Parathyroid adenoma (tissue), 2 donors: ENCODE results near the gene TRH.
A peak's percentile ranks its signal among the peaks of the same experiment; 100 is the strongest.

Experiments
- H2AFZ ChIP-seq: fragments of 300-600 bp; sonication (generic); one replicate; pipeline ENCODE4 v1.7.0; 2017; ENCODE audit warnings: antibody characterized with exemption, mild to moderate bottlenecking
- H3K27ac ChIP-seq: fragments of 300-600 bp; sonication (generic); one replicate; pipeline ENCODE4 v1.7.0; 2017
- H3K27me3 ChIP-seq: fragments of 300-600 bp; sonication (generic); one replicate; pipeline ENCODE4 v1.7.0; 2017; ENCODE audit warnings: low read length; ENCODE audit not compliant: control insufficient read depth, insufficient read depth
- H3K36me3 ChIP-seq: fragments of 300-600 bp; sonication (generic); one replicate; pipeline ENCODE4 v1.7.0; 2017; ENCODE audit warnings: low read length; ENCODE audit not compliant: control insufficient read depth, insufficient read depth
- H3K4me1 ChIP-seq: fragments of 300-600 bp; sonication (generic); one replicate; pipeline ENCODE4 v1.7.0; 2017; ENCODE audit warnings: control low read depth
- H3K4me2 ChIP-seq: fragments of 300-600 bp; sonication (generic); one replicate; pipeline ENCODE4 v1.7.0; 2017; ENCODE audit warnings: low read length
- H3K4me3 ChIP-seq: fragments of 300-600 bp; sonication (generic); one replicate; pipeline ENCODE4 v1.7.0; 2017; ENCODE audit warnings: low read depth, low read length
- H3K79me2 ChIP-seq: fragments of 300-600 bp; sonication (generic); one replicate; pipeline ENCODE4 v1.7.0; 2017; ENCODE audit warnings: control low read depth
- H3K9ac ChIP-seq: fragments of 300-600 bp; sonication (generic); one replicate; pipeline ENCODE4 v1.7.0; 2017; ENCODE audit warnings: mild to moderate bottlenecking
- H3K9me3 ChIP-seq: fragments of 300-600 bp; sonication (generic); one replicate; pipeline ENCODE4 v1.7.0; 2017; ENCODE audit warnings: low read length; ENCODE audit not compliant: control insufficient read depth
- TF ChIP-seq, protein P1 (sequence below): fragments of 300-600 bp; sonication (generic); IDR thresholded peaks from one replicate; pipeline ENCODE4 v1.7.0; 2017; ENCODE audit warnings: antibody characterized with exemption, mild to moderate bottlenecking
- donor health status: primary hyperparathyroidism.

Gene TRH

DNA sequence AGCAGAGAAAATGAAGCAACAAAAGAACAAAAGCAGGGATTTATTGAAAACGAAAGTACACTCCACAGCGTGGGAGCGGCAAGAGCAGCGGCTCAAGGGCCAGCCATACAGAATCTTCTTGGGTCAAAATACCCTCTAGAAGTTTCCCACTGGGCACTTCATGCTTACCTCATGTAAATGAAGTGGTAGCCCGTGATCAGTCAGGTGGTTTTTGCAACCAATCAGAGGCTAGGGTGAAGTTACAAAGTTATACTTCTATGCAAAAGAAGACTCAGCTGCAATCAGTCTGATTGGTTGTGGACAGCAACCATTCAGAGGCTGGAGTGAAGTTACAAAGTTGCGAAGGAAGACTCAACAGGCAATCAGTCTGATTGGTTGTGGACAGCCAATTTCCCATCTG is 37.8 kb upstream of the TRH start:
- Histone ChIP-seq H2AFZ (peak overlapping the region; percentile 66), H3K9ac (no peak overlapping the region), H3K79me2 (no peaks in the 10 kb centered on the region), H3K27me3 (no peaks in the 10 kb centered on the region), H3K4me2 (peak overlapping the region; percentile 55), H3K4me3 (peak overlapping the region; percentile 45), H3K9me3 (no peaks in the 10 kb centered on the region), H3K27ac (no peak overlapping the region), H3K4me1 (no peaks in the 10 kb centered on the region), H3K36me3 (no peaks in the 10 kb centered on the region)
- TF ChIP-seq, protein P1, sequence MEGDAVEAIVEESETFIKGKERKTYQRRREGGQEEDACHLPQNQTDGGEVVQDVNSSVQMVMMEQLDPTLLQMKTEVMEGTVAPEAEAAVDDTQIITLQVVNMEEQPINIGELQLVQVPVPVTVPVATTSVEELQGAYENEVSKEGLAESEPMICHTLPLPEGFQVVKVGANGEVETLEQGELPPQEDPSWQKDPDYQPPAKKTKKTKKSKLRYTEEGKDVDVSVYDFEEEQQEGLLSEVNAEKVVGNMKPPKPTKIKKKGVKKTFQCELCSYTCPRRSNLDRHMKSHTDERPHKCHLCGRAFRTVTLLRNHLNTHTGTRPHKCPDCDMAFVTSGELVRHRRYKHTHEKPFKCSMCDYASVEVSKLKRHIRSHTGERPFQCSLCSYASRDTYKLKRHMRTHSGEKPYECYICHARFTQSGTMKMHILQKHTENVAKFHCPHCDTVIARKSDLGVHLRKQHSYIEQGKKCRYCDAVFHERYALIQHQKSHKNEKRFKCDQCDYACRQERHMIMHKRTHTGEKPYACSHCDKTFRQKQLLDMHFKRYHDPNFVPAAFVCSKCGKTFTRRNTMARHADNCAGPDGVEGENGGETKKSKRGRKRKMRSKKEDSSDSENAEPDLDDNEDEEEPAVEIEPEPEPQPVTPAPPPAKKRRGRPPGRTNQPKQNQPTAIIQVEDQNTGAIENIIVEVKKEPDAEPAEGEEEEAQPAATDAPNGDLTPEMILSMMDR = no peak

DNA sequence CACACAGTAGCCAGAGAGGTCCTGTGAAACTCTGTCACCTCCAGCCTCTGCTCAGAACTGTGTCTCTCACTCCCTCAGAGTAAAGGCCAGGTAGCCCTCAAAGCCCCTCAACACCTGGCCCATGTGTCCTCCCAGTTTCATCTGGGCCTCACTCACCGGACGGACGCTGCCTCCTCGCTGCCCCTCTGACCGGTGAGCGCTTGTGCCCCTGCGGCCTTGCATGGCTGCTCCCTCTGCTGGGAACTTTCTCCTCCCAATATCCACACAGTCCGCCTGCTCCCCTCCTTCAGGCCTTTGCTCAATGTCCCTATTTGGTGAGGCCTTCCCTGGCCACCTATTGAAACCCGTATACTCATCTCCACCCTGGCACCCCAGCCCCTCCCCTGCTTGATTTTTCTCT is 36.8 kb upstream of the TRH start:
- Histone ChIP-seq H3K79me2 (no peaks in the 10 kb centered on the region), H3K36me3 (no peaks in the 10 kb centered on the region), H3K4me2 (no peak overlapping the region), H3K27me3 (no peaks in the 10 kb centered on the region), H2AFZ (no peak overlapping the region), H3K4me3 (no peak overlapping the region), H3K27ac (no peak overlapping the region), H3K4me1 (no peaks in the 10 kb centered on the region), H3K9ac (no peak overlapping the region), H3K9me3 (no peaks in the 10 kb centered on the region)
- TF ChIP-seq, protein P1 = no peak

DNA sequence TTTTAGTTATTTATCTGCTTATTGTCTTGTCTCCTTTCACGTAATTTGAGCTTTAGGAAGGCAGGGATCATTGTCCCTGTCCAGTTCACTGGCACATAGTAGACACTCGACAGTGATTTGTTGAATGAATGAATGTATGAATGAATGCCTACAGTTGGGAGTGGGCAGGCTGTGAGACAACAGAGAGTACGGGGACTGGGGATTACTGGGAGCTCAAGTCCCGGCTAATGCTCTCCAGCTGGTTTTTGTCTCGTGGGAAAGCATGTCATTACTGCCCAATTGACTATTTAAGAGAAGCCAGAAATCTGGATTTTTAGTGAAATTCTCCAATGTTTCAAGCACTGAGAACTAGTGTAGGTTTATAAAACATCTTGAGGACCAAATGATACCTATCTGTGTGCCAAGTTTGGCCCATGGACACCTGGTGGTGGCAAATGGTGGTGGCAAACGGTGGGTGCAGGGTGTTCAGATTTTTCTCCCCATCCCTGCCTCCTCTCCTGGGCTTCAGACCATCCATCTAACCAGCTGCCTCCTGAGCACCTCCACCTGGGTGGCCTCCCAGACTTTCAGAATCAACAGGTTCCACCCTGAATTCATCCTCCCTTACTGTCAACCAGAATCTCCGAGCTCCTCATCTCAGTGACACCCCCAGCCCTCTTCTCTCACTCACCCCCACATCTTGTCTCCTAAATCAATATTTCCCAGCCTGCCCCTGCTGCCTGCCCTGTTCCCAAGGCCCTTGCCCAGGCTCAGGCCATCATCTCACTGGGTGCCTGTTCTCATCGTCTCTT is 36.2 kb upstream of the TRH start:
- TF ChIP-seq, protein P1 = no peak
- Histone ChIP-seq H3K27me3 (no peaks in the 10 kb centered on the region), H3K27ac (no peak overlapping the region), H3K36me3 (no peaks in the 10 kb centered on the region), H3K79me2 (no peaks in the 10 kb centered on the region), H3K4me2 (no peak overlapping the region), H3K4me1 (no peaks in the 10 kb centered on the region), H2AFZ (no peak overlapping the region), H3K4me3 (no peak overlapping the region), H3K9ac (no peak overlapping the region), H3K9me3 (no peaks in the 10 kb centered on the region)

DNA sequence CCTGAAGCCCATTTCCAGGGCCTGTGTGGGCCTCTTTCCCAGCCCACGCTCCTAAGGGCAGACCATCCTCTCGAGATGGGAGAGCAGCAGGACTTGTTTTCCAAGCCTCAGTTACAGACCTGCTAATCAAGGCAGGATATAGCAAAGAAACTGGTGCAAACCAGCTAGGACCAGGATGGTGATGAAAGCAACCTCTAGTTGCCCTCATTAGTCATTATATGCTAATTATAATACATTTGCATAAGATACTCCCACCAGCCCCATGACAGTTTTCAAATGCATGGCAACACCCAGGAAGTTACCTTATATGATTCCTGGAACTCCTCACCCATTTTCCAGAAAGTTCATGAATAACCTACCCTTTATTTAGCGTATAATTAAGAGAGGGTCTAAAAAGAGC is 34.4 kb upstream of the TRH start:
- no peaks in the 10 kb centered on the region for H3K27me3 ChIP-seq
- H3K27ac ChIP-seq = no peak overlapping the region
- no peaks in the 10 kb centered on the region for H3K4me1 ChIP-seq
- H3K36me3 ChIP-seq = no peaks in the 10 kb centered on the region
- TF ChIP-seq, protein P1 = no peak
- no peak overlapping the region for H3K9ac ChIP-seq
- no peaks in the 10 kb centered on the region for H3K9me3 ChIP-seq
- no peak overlapping the region for H3K4me2 ChIP-seq
- H3K4me3 ChIP-seq = no peak overlapping the region
- H2AFZ ChIP-seq = no peak overlapping the region
- H3K79me2 ChIP-seq = no peaks in the 10 kb centered on the region

DNA sequence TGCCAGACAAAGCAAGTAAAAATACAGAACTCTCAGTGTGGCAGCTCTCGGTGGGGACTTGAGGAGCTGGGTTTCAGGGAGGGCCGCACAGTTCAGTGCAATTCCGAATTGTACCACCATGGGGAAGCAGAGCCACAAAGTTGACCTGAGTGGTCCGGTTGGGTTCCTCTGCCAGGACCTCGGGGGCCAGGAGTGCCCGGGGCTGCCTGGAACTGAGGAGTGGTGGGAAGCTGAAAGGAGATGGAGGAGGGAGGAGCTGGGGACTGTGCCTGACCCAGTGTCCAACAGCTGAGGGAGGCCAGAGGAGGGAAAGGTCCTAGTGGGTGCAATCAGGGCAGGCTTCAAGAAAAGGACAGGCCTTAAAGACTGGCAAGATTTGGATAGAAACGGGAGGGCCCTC is 32.2 kb upstream of the TRH start:
- Histone ChIP-seq H3K9ac (no peak overlapping the region), H3K9me3 (no peaks in the 10 kb centered on the region), H3K27me3 (no peaks in the 10 kb centered on the region), H3K27ac (no peak overlapping the region), H2AFZ (no peak overlapping the region), H3K79me2 (no peaks in the 10 kb centered on the region), H3K4me3 (no peak overlapping the region), H3K4me2 (no peak overlapping the region), H3K4me1 (no peaks in the 10 kb centered on the region), H3K36me3 (no peaks in the 10 kb centered on the region)
- TF ChIP-seq, protein P1 = peak; percentile 84
